ENCODE results near the gene TXNDC2.
"Not testable (repeated sequence)": the region's sequence is repeated elsewhere in the genome, so short reads cannot be mapped to it uniquely, and the experiment has no call there.

GRCh38 chr18:9912285-9912684 is 26.5 kb downstream of the TXNDC2 start:
- not testable (repeated sequence) for TF ChIP-seq CTCF (IDR thresholded peaks at IDR 0.05); ZFX (IDR thresholded peaks at IDR 0.05; ENCODE audit: borderline replicate concordance)
